Measurements from ENCODE around the gene TMEM203.
A peak's percentile ranks its signal among the peaks of the same experiment; 100 is the strongest.
"Not testable (repeated sequence)": the region's sequence is repeated elsewhere in the genome, so short reads cannot be mapped to it uniquely, and the experiment has no call there.

TMEM203 gene

DNA sequence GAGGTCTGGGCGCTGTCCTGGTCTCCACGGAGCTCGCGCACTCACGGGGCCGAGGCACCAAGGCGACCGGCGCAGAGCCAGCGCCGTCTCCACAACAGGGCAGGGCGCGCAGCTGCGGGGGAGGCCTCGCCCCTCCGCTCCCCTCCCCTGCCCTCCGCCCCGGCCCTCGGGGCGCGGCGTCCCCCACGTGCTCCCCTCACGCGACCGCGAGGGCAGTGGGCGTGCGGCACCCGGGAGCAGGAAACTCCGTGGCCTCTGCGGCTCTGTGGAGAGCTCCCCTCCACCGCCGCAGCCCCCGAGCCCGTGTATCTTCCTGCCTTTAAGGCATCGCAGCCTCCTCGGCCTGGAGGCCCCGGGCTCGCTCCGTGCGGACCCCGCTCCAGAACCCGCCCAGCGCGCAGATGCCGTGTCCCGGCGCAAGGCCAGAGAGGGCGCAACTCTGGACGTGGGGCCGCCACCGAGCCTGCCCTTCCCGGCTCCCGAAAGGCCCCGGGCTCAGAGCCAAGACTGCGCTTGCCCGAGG is 34.9 kb upstream of the TMEM203 start:
- peak; percentile 68 for DNase-seq (ENCODE audit: low read depth)
- TF ChIP-seq, protein P1, sequence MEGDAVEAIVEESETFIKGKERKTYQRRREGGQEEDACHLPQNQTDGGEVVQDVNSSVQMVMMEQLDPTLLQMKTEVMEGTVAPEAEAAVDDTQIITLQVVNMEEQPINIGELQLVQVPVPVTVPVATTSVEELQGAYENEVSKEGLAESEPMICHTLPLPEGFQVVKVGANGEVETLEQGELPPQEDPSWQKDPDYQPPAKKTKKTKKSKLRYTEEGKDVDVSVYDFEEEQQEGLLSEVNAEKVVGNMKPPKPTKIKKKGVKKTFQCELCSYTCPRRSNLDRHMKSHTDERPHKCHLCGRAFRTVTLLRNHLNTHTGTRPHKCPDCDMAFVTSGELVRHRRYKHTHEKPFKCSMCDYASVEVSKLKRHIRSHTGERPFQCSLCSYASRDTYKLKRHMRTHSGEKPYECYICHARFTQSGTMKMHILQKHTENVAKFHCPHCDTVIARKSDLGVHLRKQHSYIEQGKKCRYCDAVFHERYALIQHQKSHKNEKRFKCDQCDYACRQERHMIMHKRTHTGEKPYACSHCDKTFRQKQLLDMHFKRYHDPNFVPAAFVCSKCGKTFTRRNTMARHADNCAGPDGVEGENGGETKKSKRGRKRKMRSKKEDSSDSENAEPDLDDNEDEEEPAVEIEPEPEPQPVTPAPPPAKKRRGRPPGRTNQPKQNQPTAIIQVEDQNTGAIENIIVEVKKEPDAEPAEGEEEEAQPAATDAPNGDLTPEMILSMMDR (conservative IDR thresholded peaks at IDR 0.05; ENCODE audit: control insufficient read depth, insufficient read depth, low read depth, low read length): no peak
- peak overlapping the region; percentile 62 for H3K4me3 ChIP-seq (ENCODE audit: control insufficient read depth, low read depth, low read length)

DNA sequence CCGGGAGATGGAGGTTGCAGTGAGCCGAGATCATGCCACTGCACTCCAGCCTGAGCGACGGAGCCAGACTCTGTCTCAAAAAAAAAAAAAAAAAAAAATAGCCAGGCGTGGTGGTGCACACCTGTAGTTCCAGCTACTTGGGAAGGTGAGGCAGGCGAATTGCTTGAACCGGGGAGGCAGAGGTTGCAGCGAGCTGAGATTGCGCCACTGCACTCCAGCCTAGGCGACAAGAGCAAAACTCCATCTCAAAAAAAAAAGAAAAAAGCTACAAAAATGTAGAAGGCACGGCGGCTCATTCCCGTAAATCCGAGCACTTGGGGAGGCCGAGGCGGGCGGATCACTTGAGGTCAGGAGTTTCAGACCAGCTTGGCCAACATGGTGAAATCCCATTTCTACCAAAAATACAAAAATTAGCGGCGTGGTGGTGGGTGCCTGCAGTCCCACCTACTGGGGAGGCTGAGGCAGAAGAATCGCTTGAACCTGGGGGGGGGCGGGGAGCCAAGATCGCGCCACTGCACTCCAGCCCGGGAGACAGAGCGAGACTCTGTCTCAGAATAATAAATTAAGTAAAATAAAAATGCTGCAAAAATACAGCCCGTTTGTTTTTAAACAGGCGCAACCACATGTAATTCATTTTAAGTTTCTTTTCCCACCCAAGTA is 34.2 kb upstream of the TMEM203 start:
- H3K4me3 ChIP-seq (ENCODE audit: control insufficient read depth, low read depth, low read length): peak overlapping the region; percentile 62

DNA sequence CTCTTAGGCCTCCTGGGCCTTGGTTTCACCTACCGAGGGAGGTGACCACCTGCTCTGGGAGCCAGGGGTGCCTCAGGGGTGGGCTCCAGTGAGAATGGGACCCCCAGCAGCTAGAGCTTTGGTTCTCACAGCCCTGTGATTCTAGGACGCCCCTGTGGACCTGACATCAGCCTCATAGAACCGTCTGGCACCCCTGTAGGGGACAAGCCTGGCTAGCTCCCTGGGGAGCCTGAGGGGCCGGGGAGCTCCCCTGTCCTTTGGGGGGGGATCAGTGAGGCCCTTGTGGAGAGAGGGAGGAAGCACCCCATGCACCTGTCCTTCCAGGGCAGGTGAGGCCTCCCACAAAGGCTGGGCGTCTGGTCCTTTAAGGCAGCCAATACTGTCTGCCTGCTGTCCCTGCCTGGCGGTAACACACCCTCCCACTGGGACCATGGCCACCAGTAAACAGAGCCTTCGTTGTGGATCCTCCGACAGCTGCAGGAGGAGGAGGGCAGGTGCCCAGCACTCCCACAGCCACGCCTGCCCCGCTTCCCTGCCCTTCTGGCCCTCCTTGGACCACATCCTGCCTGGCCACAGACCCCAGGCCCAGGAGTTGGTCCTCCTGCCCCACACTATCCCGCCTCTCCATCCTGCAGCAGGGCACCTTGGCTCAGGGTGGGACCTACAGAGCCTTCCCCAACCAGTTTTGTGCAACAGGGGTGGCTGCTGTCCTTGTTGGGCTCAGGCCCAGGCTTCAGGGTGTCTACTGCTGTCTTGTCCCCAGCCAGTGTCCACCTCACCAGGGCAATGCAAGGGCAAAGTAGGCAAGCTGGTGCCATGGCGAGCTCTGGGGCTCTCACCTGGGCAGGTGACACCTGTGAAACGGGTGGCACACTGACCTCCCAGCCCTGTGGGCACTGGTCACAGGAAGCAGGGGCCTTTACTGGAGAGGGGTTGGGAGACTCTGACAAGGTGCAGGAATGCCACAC is 32.6 kb upstream of the TMEM203 start:
- no peak for DNase-seq (ENCODE audit: low read depth)
- no peak overlapping the region for H3K4me3 ChIP-seq (ENCODE audit: control insufficient read depth, low read depth, low read length)
- TF ChIP-seq, protein P1 (conservative IDR thresholded peaks at IDR 0.05; ENCODE audit: control insufficient read depth, insufficient read depth, low read depth, low read length): no peak

More for the DNA sequence above, 34.2 kb upstream of the TMEM203 start:
- not testable (repeated sequence) for DNase-seq (ENCODE audit: low read depth)

DNA sequence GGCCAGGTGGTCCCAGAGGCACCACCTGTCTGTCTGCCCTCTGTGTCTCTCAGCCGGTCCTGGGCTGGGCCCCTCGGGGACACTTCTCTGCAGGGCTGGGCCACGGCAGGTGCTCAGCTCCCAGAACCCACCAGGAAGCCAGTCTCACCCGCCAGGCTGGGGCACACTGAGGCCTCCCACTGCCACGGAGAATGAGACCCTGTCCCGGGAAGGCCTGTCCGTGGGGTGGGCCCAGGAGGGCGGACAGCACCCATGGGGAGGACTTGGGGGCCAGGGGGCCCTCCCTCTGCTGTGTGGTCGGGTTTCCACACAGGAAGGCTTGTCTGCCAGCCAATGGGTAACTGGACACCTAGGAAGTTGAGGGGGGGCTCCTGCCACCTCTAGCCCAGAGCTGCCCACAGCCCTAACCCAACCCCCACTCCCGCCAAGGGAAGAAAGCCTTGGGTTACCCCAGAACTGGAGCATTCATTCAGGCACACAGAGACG is 31.5 kb upstream of the TMEM203 start:
- TF ChIP-seq, protein P1 (conservative IDR thresholded peaks at IDR 0.05; ENCODE audit: control insufficient read depth, insufficient read depth, low read depth, low read length): no peak
- DNase-seq (ENCODE audit: low read depth): no peak
- H3K4me3 ChIP-seq (ENCODE audit: control insufficient read depth, low read depth, low read length): no peak overlapping the region

DNA sequence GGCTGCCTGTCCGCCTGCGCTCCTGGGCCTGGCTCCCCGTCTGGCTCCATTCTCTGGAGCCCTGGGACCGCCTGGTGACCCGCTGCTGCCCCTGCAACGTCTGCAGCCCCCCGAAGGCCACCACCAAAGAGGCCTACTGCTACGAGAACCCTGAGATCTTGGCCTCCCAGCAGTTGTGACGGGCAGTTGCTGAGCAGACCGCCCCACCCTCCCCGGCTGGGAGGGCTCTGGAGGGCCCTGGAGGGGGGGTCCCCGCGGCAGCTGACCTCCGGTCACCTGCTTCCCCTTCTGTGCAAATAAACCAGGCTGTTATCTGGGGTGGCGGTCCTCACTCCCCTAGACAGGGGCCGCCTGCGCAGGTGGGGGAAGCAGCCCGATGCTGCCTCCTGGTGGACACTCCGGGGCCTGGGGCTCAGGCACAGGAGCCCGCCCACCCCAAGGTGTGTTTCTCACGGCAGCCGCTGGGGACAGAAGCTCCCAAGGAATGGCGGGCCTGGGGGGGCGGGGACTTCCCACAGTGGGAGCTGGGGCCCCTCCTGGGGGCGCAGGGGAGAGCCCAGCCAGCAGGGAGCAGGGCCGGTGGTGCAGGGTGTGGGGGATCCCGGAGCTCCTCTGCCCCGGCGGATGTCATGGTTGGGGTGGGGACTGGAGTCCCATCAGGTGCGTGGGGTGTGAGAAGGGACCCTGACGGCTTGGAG is 30.9 kb upstream of the TMEM203 start:
- TF ChIP-seq, protein P1 (conservative IDR thresholded peaks at IDR 0.05; ENCODE audit: control insufficient read depth, insufficient read depth, low read depth, low read length): peak; percentile 78
- no peak overlapping the region for H3K4me3 ChIP-seq (ENCODE audit: control insufficient read depth, low read depth, low read length)
- DNase-seq (ENCODE audit: low read depth): peak; percentile 66

DNA sequence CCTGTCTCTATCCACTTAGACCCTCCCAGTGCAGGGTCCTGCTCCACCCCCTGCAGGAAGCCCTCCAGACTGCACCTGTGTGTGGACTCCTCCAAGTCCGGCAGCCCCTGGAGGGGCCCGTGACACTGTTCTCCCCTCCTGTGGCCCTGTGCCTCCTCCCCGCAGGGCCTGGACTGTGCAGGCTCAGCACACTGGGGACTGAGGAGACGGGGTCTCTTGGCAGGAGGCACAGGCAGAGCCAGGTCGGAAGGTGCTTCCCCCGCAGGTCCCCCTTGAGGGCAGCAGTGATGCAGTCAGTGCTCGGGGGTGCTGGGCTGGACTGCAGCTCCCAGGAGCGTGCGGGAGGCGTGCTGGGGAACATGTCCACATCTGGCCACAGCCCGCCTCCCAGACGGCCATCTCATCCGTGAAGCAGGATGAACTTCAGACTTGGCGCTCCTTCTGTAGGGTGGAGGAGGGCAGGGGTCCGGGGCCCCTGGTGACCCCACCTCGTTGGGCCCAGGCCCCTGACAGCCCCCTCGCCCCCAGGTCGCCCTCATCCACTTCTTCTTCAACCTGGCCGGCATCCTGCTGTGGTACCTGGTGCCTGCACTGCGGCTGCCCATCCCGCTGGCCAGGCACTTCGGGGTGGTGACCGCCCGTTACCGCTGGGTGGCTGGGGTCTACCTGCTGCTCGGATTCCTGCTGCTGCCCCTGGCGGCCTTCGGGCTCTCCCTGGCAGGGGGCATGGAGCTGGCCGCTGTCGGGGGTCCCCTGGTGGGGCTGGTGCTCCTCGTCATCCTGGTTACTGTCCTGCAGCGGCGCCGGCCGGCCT is 30.2 kb upstream of the TMEM203 start:
- DNase-seq (ENCODE audit: low read depth): no peak
- H3K4me3 ChIP-seq (ENCODE audit: control insufficient read depth, low read depth, low read length): no peak overlapping the region

More for the DNA sequence above, 30.2 kb upstream of the TMEM203 start:
- TF ChIP-seq, protein P1 (conservative IDR thresholded peaks at IDR 0.05; ENCODE audit: control insufficient read depth, insufficient read depth, low read depth, low read length): no peak

All from fibroblast of mammary gland (primary cell).